ENCODE results near the gene SEMA5A.

SEMA5A gene

GRCh38 chr5:9121597-9121996, 424.3 kb downstream of the SEMA5A start:
- DNase-seq (ENCODE audit: low spot score): no peak

GRCh38 chr5:9118852-9119251, 427.0 kb downstream of the SEMA5A start:
- no peak for DNase-seq (ENCODE audit: low spot score)

GRCh38 chr5:9115093-9115492, 430.8 kb downstream of the SEMA5A start:
- no peak for DNase-seq (ENCODE audit: low spot score)

GRCh38 chr5:9112520-9113291, 433.2 kb downstream of the SEMA5A start:
- DNase-seq (ENCODE audit: low spot score): no peak

GRCh38 chr5:9108162-9108561, 437.7 kb downstream of the SEMA5A start:
- no peak for DNase-seq (ENCODE audit: low spot score)

GRCh38 chr5:9105851-9106250, 440.0 kb downstream of the SEMA5A start:
- no peak for DNase-seq (ENCODE audit: low spot score)

GRCh38 chr5:9104571-9105339, 441.1 kb downstream of the SEMA5A start:
- no peak for DNase-seq (ENCODE audit: low spot score)

GRCh38 chr5:9103290-9103689, 442.6 kb downstream of the SEMA5A start:
- DNase-seq (ENCODE audit: low spot score): no peak

- DNase-seq (ENCODE audit: low spot score): no peak
Observed at GRCh38 chr5:9099689-9100088, 446.2 kb downstream of the SEMA5A start.

- no peak for DNase-seq (ENCODE audit: low spot score)
Observed at GRCh38 chr5:9098990-9099389, 446.9 kb downstream of the SEMA5A start.

GRCh38 chr5:9094582-9094981, 451.3 kb downstream of the SEMA5A start:
- no peak for DNase-seq (ENCODE audit: low spot score)

- DNase-seq (ENCODE audit: low spot score): no peak
Observed at GRCh38 chr5:9091896-9092662, 453.8 kb downstream of the SEMA5A start.

GRCh38 chr5:9090381-9091026, 455.4 kb downstream of the SEMA5A start:
- DNase-seq (ENCODE audit: low spot score): no peak

- no peak for DNase-seq (ENCODE audit: low spot score)
Observed at GRCh38 chr5:9089893-9090292, 456.0 kb downstream of the SEMA5A start.

- no peak for DNase-seq (ENCODE audit: low spot score)
Observed at GRCh38 chr5:9082996-9083395, 462.9 kb downstream of the SEMA5A start.

- DNase-seq (ENCODE audit: low spot score): no peak
Observed at GRCh38 chr5:9072701-9073100, 473.2 kb downstream of the SEMA5A start.

GRCh38 chr5:9071524-9071923, 474.4 kb downstream of the SEMA5A start:
- DNase-seq (ENCODE audit: low spot score): no peak

GRCh38 chr5:9071074-9071473, 474.8 kb downstream of the SEMA5A start:
- no peak for DNase-seq (ENCODE audit: low spot score)

GRCh38 chr5:9069650-9070049, 476.2 kb downstream of the SEMA5A start:
- no peak for DNase-seq (ENCODE audit: low spot score)

GRCh38 chr5:9067154-9067553, 478.7 kb downstream of the SEMA5A start:
- no peak for DNase-seq (ENCODE audit: low spot score)

GRCh38 chr5:9066349-9066748, 479.5 kb downstream of the SEMA5A start:
- no peak for DNase-seq (ENCODE audit: low spot score)
